Natural killer cell treated with Interleukin-12 subunit alpha and Interleukin-12 subunit beta and Interleukin-15 and Interleukin-18, amount 100 ng/mL, for 72 hours (primary cell): ENCODE measurements around the gene DFFA. TPM values are rescaled to one million over a fixed set of nuclear protein-coding genes. Genes with fewer than 3 reads are reported as not detected.
"Not testable (repeated sequence)": the region's sequence is repeated elsewhere in the genome, so short reads cannot be mapped to it uniquely, and the experiment has no call there.

ENCODE experiments used
- ATAC-seq, 2 donors: fragments of 150-1000 bp; cut with Tn5 transposase in 1 of 2; sonication (Bioruptor Pico), chemical (Tn5 transposase) in 1 of 2; 2 replicates each; pipeline ENCODE4 v1.10.0; 2021
- DNase-seq: peaks from one replicate; pipeline ENCODE4 v3.0.0; 2022; ENCODE audit warnings: low spot score
- H3K27ac Mint-ChIP-seq, 2 donors: 1 replicate in 1 of 2; 2 replicates in 1 of 2; pipeline ENCODE4 v1.8.0; 2022; ENCODE audit warnings: mixed read lengths in 2 of 2, mild to moderate bottlenecking in 1 of 2, moderate library complexity in 1 of 2
- H3K27me3 Mint-ChIP-seq, 2 donors: 1 replicate in 1 of 2; 2 replicates in 1 of 2; pipeline ENCODE4 v1.8.0; 2022; ENCODE audit warnings: mixed read lengths in 2 of 2
- H3K36me3 Mint-ChIP-seq: one replicate; pipeline ENCODE4 v1.8.0; 2022; ENCODE audit warnings: mixed read lengths
- H3K4me1 Mint-ChIP-seq, 2 donors: 1 replicate in 1 of 2; 2 replicates in 1 of 2; pipeline ENCODE4 v1.8.0; 2022; ENCODE audit warnings: low read depth in 2 of 2, mixed read lengths in 2 of 2, mild to moderate bottlenecking in 1 of 2
- H3K4me3 Mint-ChIP-seq: one replicate; pipeline ENCODE4 v1.8.0; 2022; ENCODE audit warnings: mixed read lengths
- H3K9me3 Mint-ChIP-seq: 2 replicates; pipeline ENCODE4 v1.8.0; 2022; ENCODE audit warnings: mixed read lengths
- total RNA-seq, 2 donors: library from RNA; stranded (reverse); gene quantifications; one replicate each; pipeline ENCODE4 v1.2.3, GENCODE V29; 2022

Gene DFFA
- total RNA-seq, 2 donors from 2014 or later: 40.0 to 59.4 TPM

- H3K4me1 Mint-ChIP-seq: peaks cover 4 to 6% of the 10 kb centered on the region in 2 donors
- no peak overlapping the region for H3K27ac Mint-ChIP-seq
- H3K36me3 Mint-ChIP-seq: peaks cover 8% of the 10 kb centered on the region
- DNase-seq (no peak), ATAC-seq (no peak)
- no peaks in the 10 kb centered on the region for H3K27me3 Mint-ChIP-seq
- H3K9me3 Mint-ChIP-seq: no peaks in the 10 kb centered on the region
- H3K4me3 Mint-ChIP-seq: no peak overlapping the region
Measured at GRCh38 chr1:10424651-10425050, 47.7 kb downstream of the DFFA start.

GRCh38 chr1:10424034-10424433, 48.3 kb downstream of the DFFA start:
- H3K27ac Mint-ChIP-seq: no peak overlapping the region
- H3K4me1 Mint-ChIP-seq: peaks cover 1 to 4% of the 10 kb centered on the region in 2 donors
- H3K9me3 Mint-ChIP-seq: no peaks in the 10 kb centered on the region
- H3K36me3 Mint-ChIP-seq: peaks cover 13% of the 10 kb centered on the region
- H3K27me3 Mint-ChIP-seq: no peaks in the 10 kb centered on the region
- DNase-seq: no peak
- H3K4me3 Mint-ChIP-seq: no peak overlapping the region
- no peak for ATAC-seq

- DNase-seq: no peak
- no peaks in the 10 kb centered on the region for H3K27me3 Mint-ChIP-seq
- peaks cover 23% of the 10 kb centered on the region for H3K36me3 Mint-ChIP-seq
- H3K4me3 Mint-ChIP-seq: no peak overlapping the region
- no peak overlapping the region for H3K27ac Mint-ChIP-seq
- ATAC-seq: no peak
- H3K4me1 Mint-ChIP-seq: peaks cover 0 to 3% of the 10 kb centered on the region in 2 donors
- H3K9me3 Mint-ChIP-seq: no peaks in the 10 kb centered on the region
Measured at GRCh38 chr1:10421637-10422036, 50.7 kb downstream of the DFFA start.

GRCh38 chr1:10419351-10419750, 53.0 kb downstream of the DFFA start:
- H3K36me3 Mint-ChIP-seq: peaks cover 33% of the 10 kb centered on the region
- no peak for DNase-seq
- H3K4me3 Mint-ChIP-seq: no peak overlapping the region
- peaks cover 6 to 12% of the 10 kb centered on the region in 2 donors for H3K4me1 Mint-ChIP-seq
- peak overlapping the region in 1 of 2 donors; percentile 41 for H3K27ac Mint-ChIP-seq
- no peaks in the 10 kb centered on the region for H3K27me3 Mint-ChIP-seq
- no peaks in the 10 kb centered on the region for H3K9me3 Mint-ChIP-seq
- ATAC-seq: no peak

GRCh38 chr1:10418741-10419140, 53.6 kb downstream of the DFFA start:
- H3K4me3 Mint-ChIP-seq, H3K27me3 Mint-ChIP-seq, H3K27ac Mint-ChIP-seq, DNase-seq, H3K9me3 Mint-ChIP-seq, ATAC-seq: not testable (repeated sequence)
- Mint-ChIP-seq H3K4me1 (peaks cover 6 to 12% of the 10 kb centered on the region in 2 donors), H3K36me3 (peaks cover 38% of the 10 kb centered on the region)

DNA sequence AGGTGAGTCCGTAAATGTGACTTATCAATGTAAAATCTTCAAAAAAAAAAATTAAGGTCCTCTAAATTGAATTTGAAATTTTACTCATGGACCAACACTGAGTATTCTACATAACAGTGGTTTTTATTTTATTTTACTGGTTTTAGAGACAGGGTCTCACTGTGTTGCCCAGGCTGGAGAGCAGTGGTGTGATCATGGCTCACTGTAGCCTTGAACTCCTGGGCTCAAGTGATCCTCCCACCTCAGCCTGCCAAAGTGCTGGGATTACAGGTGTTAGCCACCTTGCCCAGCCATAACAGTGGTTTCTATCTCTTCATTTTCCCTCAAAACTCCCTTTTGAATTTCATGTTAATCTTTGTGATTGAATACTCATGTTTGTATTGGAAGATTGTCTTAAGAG, 56.4 kb downstream of the DFFA start:
- H3K4me3 Mint-ChIP-seq, H3K9me3 Mint-ChIP-seq, H3K27me3 Mint-ChIP-seq, DNase-seq, ATAC-seq: not testable (repeated sequence)
- peak overlapping the region; percentile 89 to 90 for H3K27ac Mint-ChIP-seq
- H3K4me1 Mint-ChIP-seq: peaks cover 12 to 16% of the 10 kb centered on the region in 2 donors
- peaks cover 63% of the 10 kb centered on the region for H3K36me3 Mint-ChIP-seq

DNA sequence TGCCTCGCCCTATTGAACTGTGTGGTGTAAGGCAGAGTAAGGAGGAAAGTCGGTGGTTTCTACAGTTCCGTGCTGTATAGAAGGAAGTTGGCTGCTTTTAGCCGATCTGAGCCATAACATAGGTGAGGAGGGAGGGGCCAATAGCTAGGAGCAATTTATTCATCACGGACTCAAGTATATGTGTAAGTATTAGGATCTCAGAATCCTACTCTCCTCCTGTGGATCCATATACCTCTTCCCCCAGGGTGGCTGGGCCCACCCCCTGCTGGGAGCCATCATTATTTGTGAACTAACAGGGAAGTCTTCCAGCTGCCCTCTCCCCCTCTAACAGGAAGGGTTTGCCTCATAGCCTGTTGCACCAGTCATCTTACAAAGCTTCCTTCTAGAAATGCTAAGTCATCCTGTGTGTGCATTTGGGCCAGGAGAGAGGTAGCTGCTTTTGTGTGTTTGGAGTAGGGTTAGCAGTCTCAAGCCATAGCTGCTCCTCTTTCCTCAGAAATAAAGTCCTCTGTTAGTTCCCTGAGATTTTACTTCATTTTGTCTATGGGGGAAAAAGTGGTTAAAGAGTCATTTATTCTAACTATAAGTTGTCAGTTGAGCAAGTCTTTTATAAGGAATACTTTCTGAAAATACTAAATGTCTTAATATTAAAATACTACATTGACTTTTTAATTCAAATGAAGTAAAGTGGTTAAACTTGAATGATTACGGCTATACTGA, 57.0 kb downstream of the DFFA start:
- H3K27ac Mint-ChIP-seq: peak overlapping the region; percentile 89 to 90
- ATAC-seq (peak; percentile 79 to 84), DNase-seq (no peak)
- H3K4me3 Mint-ChIP-seq: peak overlapping the region; percentile 65
- no peaks in the 10 kb centered on the region for H3K27me3 Mint-ChIP-seq
- no peaks in the 10 kb centered on the region for H3K9me3 Mint-ChIP-seq
- H3K4me1 Mint-ChIP-seq: peaks cover 12 to 16% of the 10 kb centered on the region in 2 donors
- H3K36me3 Mint-ChIP-seq: peaks cover 63% of the 10 kb centered on the region

GRCh38 chr1:10407201-10407600, 65.1 kb downstream of the DFFA start:
- ATAC-seq (no peak), DNase-seq (no peak)
- H3K9me3 Mint-ChIP-seq: no peaks in the 10 kb centered on the region
- no peaks in the 10 kb centered on the region for H3K27me3 Mint-ChIP-seq
- no peak overlapping the region for H3K27ac Mint-ChIP-seq
- H3K4me3 Mint-ChIP-seq: no peak overlapping the region
- peaks cover 37% of the 10 kb centered on the region for H3K36me3 Mint-ChIP-seq
- peaks cover 14 to 21% of the 10 kb centered on the region in 2 donors for H3K4me1 Mint-ChIP-seq

Other genes with a start within 250 kb of the DFFA start
- 100 to 1,000 TPM; 289 to 430 TPM for gene PGD, start 73.5 kb downstream of the DFFA start, total RNA-seq
- 10 to 100 TPM; 12.6 to 20.7 TPM for gene CENPS, start 42.1 kb downstream of the DFFA start, total RNA-seq
- under 1 TPM; 0.45 to 0.61 TPM for gene CORT, start 22.5 kb downstream of the DFFA start, total RNA-seq
- gene PEX14, start 2.4 kb upstream of the DFFA start, total RNA-seq: 10 to 100 TPM; 20.7 to 23.7 TPM